GM10847 (cell line): Measurements from ENCODE around the gene OR2AG1.

Experiments
- POLR2A ChIP-seq: IDR thresholded peaks from 2 replicates; pipeline ENCODE4 v1.6.1; 2011; ENCODE audit not compliant: insufficient read length; ENCODE audit errors: extremely low read depth

The OR2AG1 gene, protein sequence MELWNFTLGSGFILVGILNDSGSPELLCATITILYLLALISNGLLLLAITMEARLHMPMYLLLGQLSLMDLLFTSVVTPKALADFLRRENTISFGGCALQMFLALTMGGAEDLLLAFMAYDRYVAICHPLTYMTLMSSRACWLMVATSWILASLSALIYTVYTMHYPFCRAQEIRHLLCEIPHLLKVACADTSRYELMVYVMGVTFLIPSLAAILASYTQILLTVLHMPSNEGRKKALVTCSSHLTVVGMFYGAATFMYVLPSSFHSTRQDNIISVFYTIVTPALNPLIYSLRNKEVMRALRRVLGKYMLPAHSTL

DNA sequence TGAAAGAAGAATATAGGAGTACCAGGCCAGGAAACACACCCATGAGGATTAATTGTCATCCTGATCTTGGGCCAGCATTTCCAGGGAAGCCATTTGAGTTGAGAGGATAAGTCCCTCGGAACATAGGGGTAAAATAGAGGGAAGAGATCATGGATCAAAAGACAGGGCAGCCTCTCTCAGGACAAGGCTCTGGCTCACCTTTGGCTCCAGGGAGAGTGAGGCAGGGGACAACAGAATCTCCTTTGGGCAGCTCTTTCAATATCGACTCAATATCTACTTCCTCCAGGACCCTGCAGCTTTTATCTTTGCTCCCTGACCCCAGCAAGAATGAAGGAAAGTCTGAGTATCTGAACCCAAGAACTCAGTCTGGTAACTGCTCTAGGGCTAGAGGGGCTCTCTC, at the start of gene OR2AG1:
TSS of gene OR2AG1 (plus strand) at position 301 of the 400 bp plus-strand sequence. CDS start 2,018 bp downstream, outside the sequence.
- no peak for TF ChIP-seq POLR2A

DNA sequence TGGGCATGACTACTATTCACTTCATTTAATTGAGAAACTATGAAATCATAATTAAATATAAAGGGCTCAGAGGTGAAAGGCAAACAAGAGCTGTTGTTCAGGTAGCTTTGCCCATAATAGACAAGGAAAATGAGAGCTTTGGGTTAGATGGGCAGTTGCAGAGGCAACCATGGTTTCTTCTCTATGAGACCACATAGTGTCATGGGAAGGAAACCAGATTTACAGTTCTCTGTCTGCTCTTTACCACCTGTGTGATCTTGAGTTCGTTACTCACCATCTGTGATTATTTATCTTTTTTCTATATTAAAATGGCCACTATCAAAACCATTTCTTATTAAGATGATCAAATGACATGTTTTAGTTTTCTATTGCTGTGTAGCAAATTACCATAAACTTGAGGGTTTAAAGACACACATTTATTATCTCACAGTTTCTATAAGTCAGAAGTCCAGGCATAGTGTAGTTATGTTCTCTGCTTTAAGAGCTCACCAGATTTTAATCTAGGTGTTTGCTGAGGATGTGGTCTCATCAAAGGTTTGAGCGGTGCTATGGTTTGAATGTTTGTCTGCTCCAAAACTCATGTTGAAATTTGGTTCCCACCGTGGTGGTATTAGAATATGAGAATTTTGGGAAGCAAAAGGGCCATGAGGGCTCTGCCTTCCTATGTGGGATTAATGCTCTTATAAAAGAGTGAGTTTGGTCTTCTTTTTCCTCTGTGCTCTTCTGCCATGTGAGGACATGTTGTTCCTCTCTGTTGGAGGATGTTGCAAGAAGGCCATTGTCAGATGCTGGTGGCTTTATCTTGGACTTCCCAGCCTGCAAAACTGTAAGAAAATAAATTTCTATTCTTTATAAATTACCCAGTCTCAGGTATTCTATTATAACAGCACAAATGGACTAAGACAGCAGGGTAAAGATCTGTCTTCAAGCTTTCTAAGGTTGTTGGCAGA, 49.2 kb upstream of the OR2AG1 start:
- TF ChIP-seq POLR2A, result no peak

GRCh38 chr11:6734616-6735015, 48.2 kb upstream of the OR2AG1 start:
- no peak for TF ChIP-seq POLR2A

- no peak for TF ChIP-seq POLR2A
Measured at GRCh38 chr11:6735306-6735705, 47.5 kb upstream of the OR2AG1 start.

- TF ChIP-seq POLR2A, result no peak
Measured at GRCh38 chr11:6736495-6737121, 46.2 kb upstream of the OR2AG1 start.

DNA sequence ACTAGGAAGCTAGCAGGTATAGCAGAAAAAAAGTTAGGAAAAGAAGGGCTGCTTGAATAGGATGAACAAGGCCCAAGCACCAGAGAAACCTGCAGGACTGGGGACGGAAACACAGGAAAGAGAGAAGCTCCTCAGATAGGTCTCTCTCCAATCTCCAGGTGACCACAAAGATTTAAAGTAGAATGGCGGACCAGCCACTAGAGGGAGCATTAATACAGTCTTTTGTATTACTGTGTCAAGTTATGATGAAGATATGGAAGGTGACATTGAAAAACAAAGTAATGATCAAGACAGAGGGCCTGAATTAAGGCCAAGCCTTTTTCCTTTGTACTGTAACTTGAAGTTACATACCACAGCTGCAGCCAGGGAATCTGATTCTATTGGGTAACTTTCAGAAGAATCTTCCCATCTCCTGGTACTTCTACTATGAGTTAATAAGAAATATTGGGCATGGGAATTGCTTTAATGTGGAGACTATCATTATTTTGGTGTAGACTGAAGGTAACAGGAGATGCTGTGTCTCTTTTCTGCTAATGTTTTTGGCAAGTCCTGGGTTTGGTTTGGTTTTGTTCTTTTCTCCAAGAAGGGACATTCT, 44.9 kb upstream of the OR2AG1 start:
- TF ChIP-seq POLR2A, result no peak

GRCh38 chr11:6738590-6738989, 44.2 kb upstream of the OR2AG1 start:
- no peak for TF ChIP-seq POLR2A

DNA sequence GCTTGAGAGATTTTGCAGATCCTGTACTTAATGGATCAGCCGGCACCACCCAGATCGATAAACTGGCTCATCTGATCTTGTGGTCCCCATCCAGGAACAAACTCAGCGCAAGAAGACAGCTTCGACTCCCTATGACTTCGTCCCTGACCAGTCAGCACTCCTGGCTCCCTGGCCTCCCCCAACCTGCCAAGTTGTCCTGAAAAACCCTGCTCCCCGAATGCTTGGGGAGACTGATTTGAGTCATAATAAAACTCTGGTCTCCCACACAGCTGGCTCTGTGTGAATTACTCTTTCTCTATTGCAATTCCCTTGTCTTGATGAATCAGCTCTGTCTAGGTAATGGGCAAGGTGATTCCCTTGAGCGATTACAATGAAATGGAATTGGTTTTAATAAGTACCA, 40.6 kb upstream of the OR2AG1 start:
- TF ChIP-seq POLR2A, result no peak

DNA sequence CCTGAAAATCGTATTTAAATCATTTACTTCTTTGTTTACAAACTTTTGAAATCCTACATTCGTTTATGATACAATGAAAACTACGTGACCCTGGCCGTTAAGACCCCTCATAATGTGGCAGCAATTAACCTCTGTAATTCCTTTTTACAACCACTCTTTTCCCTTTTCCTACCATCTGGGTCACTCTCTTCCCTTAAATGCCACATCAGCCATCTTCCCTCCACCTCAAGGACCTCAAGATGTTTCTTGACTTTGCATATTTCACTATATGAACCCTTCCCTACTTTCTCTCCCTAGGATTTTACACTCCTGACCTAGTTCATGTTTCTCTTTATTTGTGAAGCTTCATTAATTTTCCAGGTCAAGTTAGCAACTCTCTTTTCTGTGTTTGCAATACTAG, 37.8 kb upstream of the OR2AG1 start:
- TF ChIP-seq POLR2A, result no peak

- TF ChIP-seq POLR2A, result no peak
Measured at GRCh38 chr11:6745465-6746015, 37.3 kb upstream of the OR2AG1 start.

- peak; percentile 33 for TF ChIP-seq POLR2A
Measured at GRCh38 chr11:6746086-6746618, 36.7 kb upstream of the OR2AG1 start.

DNA sequence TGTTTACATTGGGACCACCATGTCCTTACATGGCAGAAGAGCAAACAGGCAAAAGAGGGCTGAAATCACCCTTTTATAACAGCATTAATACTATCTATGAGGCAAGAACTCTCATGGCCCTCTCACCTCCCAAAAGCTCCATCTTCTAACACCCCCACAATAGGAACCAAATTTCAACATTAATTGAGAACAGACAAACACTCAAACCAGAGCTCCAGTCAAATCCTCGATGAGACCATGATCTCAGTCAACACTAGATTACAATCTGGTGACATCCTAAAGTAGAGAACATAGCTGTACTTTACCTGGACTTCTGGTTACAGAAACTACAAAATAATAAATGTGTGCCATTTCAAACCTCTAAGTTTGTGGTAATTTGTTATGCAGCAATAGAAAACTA, 36.2 kb upstream of the OR2AG1 start:
- TF ChIP-seq POLR2A, result no peak

DNA sequence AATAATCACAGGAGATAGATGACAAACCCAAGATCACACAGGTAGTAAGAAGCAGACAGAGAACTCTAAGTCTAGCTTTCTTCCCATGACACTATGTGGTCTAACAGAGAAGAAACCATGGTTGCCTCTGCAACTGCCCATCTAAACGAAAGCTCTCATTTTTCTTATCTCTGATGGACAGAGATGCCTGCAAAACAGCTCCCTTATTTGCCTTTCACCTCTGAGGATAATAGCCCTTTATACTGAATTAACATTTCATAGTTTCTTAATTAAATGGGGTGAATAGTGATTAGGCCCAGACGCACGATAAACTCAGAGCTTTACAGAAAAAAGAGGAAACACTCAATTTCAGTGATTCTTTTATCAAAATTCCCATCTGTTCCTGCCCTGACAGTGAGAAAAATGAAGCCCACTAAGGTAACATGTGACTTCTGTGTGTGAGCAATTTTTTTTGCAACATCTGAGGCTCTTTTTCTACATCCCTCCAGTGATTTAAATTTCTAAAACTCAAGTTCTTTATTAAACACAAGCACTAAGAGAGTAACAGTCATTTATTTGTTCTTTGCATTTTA, 35.6 kb upstream of the OR2AG1 start:
- TF ChIP-seq POLR2A, result no peak

GRCh38 chr11:6755303-6755952, 27.4 kb upstream of the OR2AG1 start:
- TF ChIP-seq POLR2A, result no peak
